IMR-90 (cell line): ENCODE results near the gene C16orf96. TPM values are rescaled to one million over a fixed set of nuclear protein-coding genes. Genes with fewer than 3 reads are reported as not detected.
A peak's percentile ranks its signal among the peaks of the same experiment; 100 is the strongest.

ENCODE experiments used
- ATAC-seq: fragments of 200-7000 bp; cut with Tn5 transposase; 2 replicates; pipeline ENCODE4 v1.9.1; 2020; ENCODE audit warnings: low read depth, mild to moderate bottlenecking, moderate library complexity
- BruUV-seq: library from RNA; stranded (reverse); fragments of 400-500 nt; replicated peaks from 2 replicates; lab custom pipeline; 2021; lab: Mats Ljungman, UMichigan
- CTCF ChIA-PET: fragments of 300-600 bp; formaldehyde crosslinking; extraction: SDS; loops from one replicate; lab custom pipeline; 2021; ENCODE audit warnings: antibody characterized with exemption; lab: Yijun Ruan, JAX
- POLR2A ChIA-PET: fragments of 300-600 bp; sonication (Branson Sonifier 250); formaldehyde crosslinking; loops from one replicate; lab custom pipeline; 2022; ENCODE audit warnings: antibody characterized with exemption; ENCODE audit not compliant: unreplicated experiment; lab: Charles Lee
- DNase-seq: peaks from one replicate; pipeline ENCODE4 v3.0.0; 2013
- H2AFZ ChIP-seq: replicated peaks from 2 replicates; pipeline ENCODE3; 2013; ENCODE audit warnings: low read length, mild to moderate bottlenecking; ENCODE audit not compliant: poor library complexity
- H2AK5ac ChIP-seq: 2 replicates; pipeline ENCODE4 v1.6.1; 2013; ENCODE audit warnings: low read depth, low read length, inconsistent platforms
- H2AK9ac ChIP-seq: replicated peaks from 2 replicates; pipeline ENCODE3; 2013; ENCODE audit warnings: mild to moderate bottlenecking, low read depth, low read length, moderate library complexity; ENCODE audit not compliant: poor library complexity
- H2BK120ac ChIP-seq: 2 replicates; pipeline ENCODE4 v1.6.1; 2013; ENCODE audit warnings: low read depth, low read length, inconsistent platforms
- H2BK15ac ChIP-seq: 3 replicates; pipeline ENCODE4 v1.6.1; 2013; ENCODE audit warnings: low read depth, low read length, inconsistent platforms
- H2BK20ac ChIP-seq: 2 replicates; pipeline ENCODE4 v1.6.1; 2013; ENCODE audit warnings: low read depth, mild to moderate bottlenecking, inconsistent platforms, low read length, moderate library complexity
- H2BK5ac ChIP-seq: 2 replicates; pipeline ENCODE4 v1.6.1; 2013; ENCODE audit warnings: mild to moderate bottlenecking, low read depth, low read length, inconsistent platforms; ENCODE audit not compliant: poor library complexity, severe bottlenecking
- H3K14ac ChIP-seq: replicated peaks from 2 replicates; pipeline ENCODE4 v1.6.1; 2013; ENCODE audit warnings: low read depth, low read length, inconsistent platforms
- H3K18ac ChIP-seq: 2 replicates; pipeline ENCODE4 v1.6.1; 2013; ENCODE audit warnings: low read depth, low read length, control low read depth
- H3K23ac ChIP-seq: 2 replicates; pipeline ENCODE4 v1.6.1; 2013; ENCODE audit warnings: low read depth, low read length, inconsistent platforms
- H3K27ac ChIP-seq: 2 replicates; pipeline ENCODE4 v1.5.1; 2013; ENCODE audit warnings: mild to moderate bottlenecking, control low read depth, low read length; ENCODE audit not compliant: insufficient read depth
- H3K27me3 ChIP-seq: 2 replicates; pipeline ENCODE4 v1.6.1; 2013; ENCODE audit warnings: low read length; ENCODE audit not compliant: control insufficient read depth, insufficient read depth
- H3K36me3 ChIP-seq: 2 replicates; pipeline ENCODE4 v1.6.1; 2013; ENCODE audit warnings: low read length, mixed read lengths; ENCODE audit not compliant: control insufficient read depth, insufficient read depth
- H3K4ac ChIP-seq: 2 replicates; pipeline ENCODE4 v1.6.1; 2013; ENCODE audit warnings: low read depth, low read length, inconsistent platforms
- H3K4me1 ChIP-seq: 2 replicates; pipeline ENCODE4 v1.6.1; 2013; ENCODE audit warnings: low read length, mixed read lengths; ENCODE audit not compliant: control insufficient read depth, insufficient read depth
- H3K4me2 ChIP-seq: 2 replicates; pipeline ENCODE4 v1.6.1; 2013; ENCODE audit warnings: low read depth, mild to moderate bottlenecking, control low read depth, low read length, moderate library complexity
- H3K4me3 ChIP-seq: 2 replicates; pipeline ENCODE4 v1.5.1; 2013; ENCODE audit warnings: low read depth, mild to moderate bottlenecking, control low read depth, low read length, moderate library complexity; ENCODE audit not compliant: insufficient read depth
- H3K56ac ChIP-seq: 2 replicates; pipeline ENCODE4 v1.6.1; 2013; ENCODE audit warnings: low read length, inconsistent platforms; ENCODE audit not compliant: insufficient read depth; ENCODE audit errors: extremely low read depth
- H3K79me1 ChIP-seq, 2 experiments: 2 replicates each; pipeline ENCODE4 v1.6.1; 2013; ENCODE audit warnings: low read length in 2 of 2, inconsistent platforms in 1 of 2, low read depth in 1 of 2
- H3K9ac ChIP-seq: 2 replicates; pipeline ENCODE4 v1.6.1; 2013; ENCODE audit warnings: low read depth, low read length, control low read depth
- H3K9me1 ChIP-seq: 2 replicates; pipeline ENCODE4 v1.6.1; 2013; ENCODE audit warnings: low read length, inconsistent platforms; ENCODE audit not compliant: insufficient read depth
- H3K9me3 ChIP-seq: 2 replicates; pipeline ENCODE4 v1.6.1; 2013; ENCODE audit warnings: low read length; ENCODE audit not compliant: control insufficient read depth, insufficient read depth
- H4K20me1 ChIP-seq: 2 replicates; pipeline ENCODE4 v1.6.1; 2013; ENCODE audit warnings: low read length, inconsistent platforms; ENCODE audit not compliant: insufficient read depth
- H4K5ac ChIP-seq: 2 replicates; pipeline ENCODE4 v1.6.1; 2013; ENCODE audit warnings: mild to moderate bottlenecking, low read depth, low read length, control low read depth
- H4K8ac ChIP-seq, 2 experiments: 2 replicates each; pipeline ENCODE4 v1.6.1; 2013; ENCODE audit warnings: low read depth in 2 of 2, low read length in 2 of 2, control low read depth in 1 of 2, inconsistent platforms in 1 of 2
- H4K91ac ChIP-seq: 2 replicates; pipeline ENCODE4 v1.6.1; 2013; ENCODE audit warnings: low read depth, low read length, inconsistent platforms; ENCODE audit not compliant: insufficient read depth
- BHLHE40 ChIP-seq: fragments of 150-350 bp; IDR thresholded peaks from 2 replicates; pipeline ENCODE4 v1.6.1; 2016; ENCODE audit warnings: mild to moderate bottlenecking, low read depth, low read length
- CHD1 ChIP-seq: IDR thresholded peaks from 2 replicates; pipeline ENCODE4 v1.6.1; 2012; ENCODE audit warnings: low read depth, low read length, improper control_type of control experiment
- MXI1 ChIP-seq: IDR thresholded peaks from 2 replicates; pipeline ENCODE4 v1.6.1; 2012; ENCODE audit warnings: low read depth, mild to moderate bottlenecking, low read length, moderate library complexity, borderline replicate concordance
- POLR2A ChIP-seq: IDR thresholded peaks from 2 replicates; pipeline ENCODE4 v1.6.1; 2012; ENCODE audit warnings: mild to moderate bottlenecking, low read depth, low read length
- WGBS, 2 experiments: methylation state at CpG; one replicate each; pipeline versions ENCODE4 v1.1.5 to v1.1.7; 2013; ENCODE audit warnings: missing lambda C conversion rate in 2 of 2; ENCODE audit not compliant: insufficient read length in 1 of 2; ENCODE audit errors: extremely low coverage in 2 of 2; 5-methylcytosine and 5-hydroxymethylcytosine counted together
- dilution Hi-C: fragments of 300-500 bp; cut with HindIII; formaldehyde crosslinking; loops from one replicate; pipeline ENCODE4 v1.14.3; 2018; ENCODE audit warnings: low sequenced_read_pairs; ENCODE audit not compliant: unreplicated experiment
- in situ Hi-C: fragments of 300-500 bp; cut with MboI; formaldehyde crosslinking; loops from 3 replicates; pipeline ENCODE4 v1.14.3; 2019; ENCODE audit warnings: low sequenced_read_pairs, inconsistent platforms, mixed read lengths
- intact Hi-C: fragments of 100-400 bp; cut with micrococcal nuclease; formaldehyde crosslinking; loops from 2 replicates; pipeline ENCODE4 v1.10.0; 2022
- polyA plus RNA-seq, 3 experiments: library from polyadenylated mRNA; depleted of rRNA; stranded (reverse); fragments of >200 nt; gene quantifications; 2 replicates each; pipeline ENCODE4 v1.2.3, GENCODE V29; 2012; ENCODE audit warnings: low replicate concordance in 1 of 3
- total RNA-seq: library from RNA; depleted of rRNA; stranded (reverse); fragments of >200 nt; gene quantifications from 2 replicates; pipeline ENCODE4 v1.2.3, GENCODE V29; 2012
- TF ChIP-seq, protein P1 (sequence below): fragments of 150-350 bp; IDR thresholded peaks from 2 replicates; pipeline ENCODE4 v1.6.1; 2016; ENCODE audit warnings: low read depth, mild to moderate bottlenecking, low read length, moderate library complexity, borderline replicate concordance

The C16orf96 gene
- total and polyA plus RNA-seq, 2 of the 4 experiments (the other 2 are of a cell fraction), result not detected

DNA sequence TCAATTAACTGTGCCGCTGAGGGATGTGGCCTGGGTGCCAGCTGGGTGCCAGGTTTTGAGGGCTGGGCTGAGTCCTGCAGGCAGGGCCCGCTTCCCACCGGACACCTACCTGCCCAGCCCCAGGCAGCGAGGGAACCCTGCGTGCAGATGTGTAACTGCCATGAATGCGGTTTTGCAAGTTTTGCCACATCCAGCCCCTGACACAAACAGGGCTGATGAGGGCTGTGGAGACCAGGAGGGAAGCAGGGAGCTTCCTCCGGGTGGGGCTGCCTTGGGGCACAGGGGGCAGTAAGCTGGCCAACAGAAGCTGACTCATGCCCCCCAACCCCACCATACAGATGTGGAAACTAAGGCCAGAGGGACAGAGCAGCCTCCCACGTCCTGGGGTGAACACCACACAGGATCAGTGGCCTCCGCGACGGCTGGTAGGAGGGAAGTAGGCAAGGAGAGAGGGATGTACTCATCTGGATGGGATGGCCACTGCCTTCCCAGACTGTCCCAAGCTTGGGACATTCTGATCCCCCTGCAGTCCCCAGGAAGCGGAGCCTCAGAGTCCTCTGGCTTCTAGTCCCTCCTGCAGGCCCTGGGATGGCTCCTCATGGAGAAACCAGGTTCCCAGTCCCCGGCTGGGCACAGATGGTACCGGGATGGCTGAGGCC lies 57.0 kb downstream of the C16orf96 start (continued):
- no peak for TF ChIP-seq POLR2A

DNA sequence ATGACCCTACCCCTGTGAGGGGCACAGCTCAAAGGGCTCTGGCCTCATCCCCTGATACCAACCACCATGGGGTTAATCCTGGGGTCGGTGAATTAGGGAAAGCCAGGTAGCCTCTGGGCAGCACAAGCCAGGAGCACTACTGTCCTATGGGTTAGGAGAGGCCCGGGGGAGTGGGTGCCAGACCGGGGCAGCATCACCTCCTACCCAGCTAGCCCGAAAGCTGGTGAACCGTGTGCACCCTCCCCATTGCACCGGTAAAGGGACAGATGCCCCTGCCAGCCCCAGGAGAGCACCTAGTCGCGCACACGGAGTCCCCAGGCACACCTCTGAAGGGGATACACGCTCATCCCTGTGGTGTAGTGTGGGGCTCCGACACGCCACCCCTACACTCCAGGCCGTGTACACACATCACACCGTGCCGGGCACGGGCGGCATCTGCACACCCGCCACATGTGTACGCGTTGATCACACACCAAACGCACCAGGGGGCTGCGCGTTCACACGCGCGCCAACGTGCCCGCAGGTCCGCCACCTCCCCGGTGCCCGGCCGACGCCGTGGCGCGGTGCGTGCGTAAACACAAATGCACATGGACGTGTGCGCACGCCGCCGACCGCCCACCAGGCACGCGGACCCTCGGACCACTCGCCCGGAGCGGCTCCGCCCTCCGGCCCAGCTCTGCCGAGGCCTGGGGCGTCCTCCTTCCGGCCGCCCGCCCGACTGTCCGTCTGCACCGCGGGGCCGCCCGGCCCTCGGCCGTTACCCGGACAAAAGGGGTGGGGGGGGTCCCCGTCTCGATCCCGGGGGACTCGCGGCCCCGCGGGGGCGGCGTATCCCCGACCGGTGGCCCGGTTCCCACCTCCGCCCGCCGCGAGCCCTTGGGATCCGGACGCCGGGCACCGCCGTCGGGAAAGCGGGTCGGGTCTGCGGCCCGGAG lies 57.8 kb downstream of the C16orf96 start:
- in situ Hi-C loops, result no loop called here
- no peaks in the 10 kb centered on the region for H3K9me3 ChIP-seq
- H4K20me1 ChIP-seq, result peaks cover 48% of the 10 kb centered on the region
- peak overlapping the region; percentile 68 for H2AK5ac ChIP-seq
- WGBS, 2 experiments, result 0% methylated on average over 29 of the region's 92 CpGs; no CpG with 5 or more reads in 1 of the 2 experiments
- peak; percentile 48 for DNase-seq
- H3K23ac ChIP-seq, result peak overlapping the region; percentile 79
- H2BK5ac ChIP-seq, result peak overlapping the region; percentile 91
- ChIA-PET CTCF (no interaction called here), POLR2A (no interaction called here)
- peak overlapping the region; percentile 98 for H2AFZ ChIP-seq
- no peaks in the 10 kb centered on the region for H3K27me3 ChIP-seq
- dilution Hi-C loops, result no loop called here
- H3K56ac ChIP-seq, result peak overlapping the region; percentile 2; the same call in 1 of the 2 replicates
- peaks cover 8% of the 10 kb centered on the region for H3K9me1 ChIP-seq
- peak overlapping the region; percentile 18; the same call in 1 of the 2 replicates for H4K91ac ChIP-seq
- TF ChIP-seq MXI1 (peak; percentile 97), CHD1 (0 out of 2 replicates have a peak, but pooled peaks have one; percentile 11), BHLHE40 (peak; percentile 71)
- TF ChIP-seq, protein P1, sequence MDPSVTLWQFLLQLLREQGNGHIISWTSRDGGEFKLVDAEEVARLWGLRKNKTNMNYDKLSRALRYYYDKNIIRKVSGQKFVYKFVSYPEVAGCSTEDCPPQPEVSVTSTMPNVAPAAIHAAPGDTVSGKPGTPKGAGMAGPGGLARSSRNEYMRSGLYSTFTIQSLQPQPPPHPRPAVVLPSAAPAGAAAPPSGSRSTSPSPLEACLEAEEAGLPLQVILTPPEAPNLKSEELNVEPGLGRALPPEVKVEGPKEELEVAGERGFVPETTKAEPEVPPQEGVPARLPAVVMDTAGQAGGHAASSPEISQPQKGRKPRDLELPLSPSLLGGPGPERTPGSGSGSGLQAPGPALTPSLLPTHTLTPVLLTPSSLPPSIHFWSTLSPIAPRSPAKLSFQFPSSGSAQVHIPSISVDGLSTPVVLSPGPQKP, result no peak
- H3K4ac ChIP-seq, result peak overlapping the region; percentile 85
- H3K36me3 ChIP-seq, result peaks cover 6% of the 10 kb centered on the region; the same call in 1 of the 2 replicates
- peak overlapping the region; percentile 100 for H3K4me2 ChIP-seq
- no peak overlapping the region; the same call in 1 of the 2 replicates for H3K18ac ChIP-seq
- no peak overlapping the region for H2BK20ac ChIP-seq
- H3K9ac ChIP-seq, result peak overlapping the region; percentile 97
- intact Hi-C loops, result loop anchor here (2.0 kb wide), 1 partner anchor 343 kb away; no protein-coding TSS in a partner anchor
- no TSS peak for BruUV-seq
- H2BK120ac ChIP-seq, result no peak overlapping the region
- peak overlapping the region; percentile 68 to 89; a peak in 2 of 4 replicates for H4K8ac ChIP-seq
- H3K27ac ChIP-seq, result peak overlapping the region; percentile 99
- peak overlapping the region; percentile 74 for H3K14ac ChIP-seq
- H3K4me1 ChIP-seq, result peaks cover 25% of the 10 kb centered on the region
- H2BK15ac ChIP-seq, result no peak overlapping the region
- H3K79me1 ChIP-seq, result peaks cover 16 to 54% of the 10 kb centered on the region in 2 experiments
- peak overlapping the region; percentile 18; the same call in 1 of the 2 replicates for H4K5ac ChIP-seq
- peak; percentile 13 for ATAC-seq
- peak overlapping the region; percentile 100 for H3K4me3 ChIP-seq
- peak overlapping the region; percentile 78 for H2AK9ac ChIP-seq
